ENCODE results near the gene CFL1. TPM values are rescaled to one million over a fixed set of nuclear protein-coding genes. Genes with fewer than 3 reads are reported as not detected.

The CFL1 gene
- total RNA-seq, 4 donors from 2014 or later: 1,308 to 1,852 (median 1,703) TPM

DNA sequence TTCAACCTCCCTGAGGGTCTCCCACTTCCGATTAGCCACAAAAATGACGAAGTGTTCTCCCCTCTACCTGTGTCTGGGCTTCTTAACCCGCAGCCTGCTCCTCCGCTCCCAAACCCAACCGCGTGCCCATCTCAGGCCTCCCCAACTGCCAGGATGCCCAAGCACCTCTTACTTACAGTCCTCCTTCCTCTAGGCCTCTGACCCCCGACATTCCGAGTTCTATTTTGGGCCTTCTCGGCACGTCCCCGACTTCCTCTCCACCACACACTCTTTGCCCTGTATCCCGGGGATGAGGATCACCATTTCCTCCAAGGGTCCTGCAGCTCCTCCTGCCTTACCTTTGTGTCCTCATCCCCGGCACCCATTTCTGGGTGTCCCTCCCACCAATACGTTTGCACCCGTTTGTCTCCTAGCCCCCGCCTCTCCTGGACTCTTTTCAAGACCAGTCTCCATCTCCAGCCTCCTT is 1.9 kb upstream of the CFL1 start:
- 5% methylated on average over 11 to 16 of the region's 16 CpGs for WGBS, 2 donors (ENCODE audit: low coverage in 1 of 2)
- Histone ChIP-seq H3K4me1 (peaks cover 32 to 52% (median 42%) of the 10 kb centered on the region in 4 donors), H3K4me3 (peak overlapping the region; percentile 65 to 97 (median 88)), H3K27me3 (no peaks in the 10 kb centered on the region), H3K9me3 (no peaks in the 10 kb centered on the region), H3K36me3 (peaks cover 2 to 30% (median 18%) of the 10 kb centered on the region in 4 donors), H3K27ac (peak overlapping the region; percentile 97 to 100 (median 100))
- TF ChIP-seq EP300 (IDR thresholded peaks at IDR 0.05; ENCODE audit: low read depth) (no peak), POLR2A (IDR thresholded peaks at IDR 0.05) (no peak), POLR2AphosphoS5 (IDR thresholded peaks at IDR 0.05) (no peak)
- TF ChIP-seq, protein P1, sequence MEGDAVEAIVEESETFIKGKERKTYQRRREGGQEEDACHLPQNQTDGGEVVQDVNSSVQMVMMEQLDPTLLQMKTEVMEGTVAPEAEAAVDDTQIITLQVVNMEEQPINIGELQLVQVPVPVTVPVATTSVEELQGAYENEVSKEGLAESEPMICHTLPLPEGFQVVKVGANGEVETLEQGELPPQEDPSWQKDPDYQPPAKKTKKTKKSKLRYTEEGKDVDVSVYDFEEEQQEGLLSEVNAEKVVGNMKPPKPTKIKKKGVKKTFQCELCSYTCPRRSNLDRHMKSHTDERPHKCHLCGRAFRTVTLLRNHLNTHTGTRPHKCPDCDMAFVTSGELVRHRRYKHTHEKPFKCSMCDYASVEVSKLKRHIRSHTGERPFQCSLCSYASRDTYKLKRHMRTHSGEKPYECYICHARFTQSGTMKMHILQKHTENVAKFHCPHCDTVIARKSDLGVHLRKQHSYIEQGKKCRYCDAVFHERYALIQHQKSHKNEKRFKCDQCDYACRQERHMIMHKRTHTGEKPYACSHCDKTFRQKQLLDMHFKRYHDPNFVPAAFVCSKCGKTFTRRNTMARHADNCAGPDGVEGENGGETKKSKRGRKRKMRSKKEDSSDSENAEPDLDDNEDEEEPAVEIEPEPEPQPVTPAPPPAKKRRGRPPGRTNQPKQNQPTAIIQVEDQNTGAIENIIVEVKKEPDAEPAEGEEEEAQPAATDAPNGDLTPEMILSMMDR (IDR thresholded peaks at IDR 0.05): no peak
- DNase-seq: peak; percentile 46
- in situ Hi-C loops (cut with MboI; ENCODE audit: low pct_ligation_motif_present in 1 of 4, low pct_unique_long_range_greater_than_20kb in 1 of 4, low sequenced_read_pairs in 3 of 4): no loop called here
- intact Hi-C loops (cut with DNase I; ENCODE audit: low total_unique reads): loop anchor here (2.0 kb wide), 1 partner anchor 13 kb away; the partner anchor contains the start of gene EFEMP2

DNA sequence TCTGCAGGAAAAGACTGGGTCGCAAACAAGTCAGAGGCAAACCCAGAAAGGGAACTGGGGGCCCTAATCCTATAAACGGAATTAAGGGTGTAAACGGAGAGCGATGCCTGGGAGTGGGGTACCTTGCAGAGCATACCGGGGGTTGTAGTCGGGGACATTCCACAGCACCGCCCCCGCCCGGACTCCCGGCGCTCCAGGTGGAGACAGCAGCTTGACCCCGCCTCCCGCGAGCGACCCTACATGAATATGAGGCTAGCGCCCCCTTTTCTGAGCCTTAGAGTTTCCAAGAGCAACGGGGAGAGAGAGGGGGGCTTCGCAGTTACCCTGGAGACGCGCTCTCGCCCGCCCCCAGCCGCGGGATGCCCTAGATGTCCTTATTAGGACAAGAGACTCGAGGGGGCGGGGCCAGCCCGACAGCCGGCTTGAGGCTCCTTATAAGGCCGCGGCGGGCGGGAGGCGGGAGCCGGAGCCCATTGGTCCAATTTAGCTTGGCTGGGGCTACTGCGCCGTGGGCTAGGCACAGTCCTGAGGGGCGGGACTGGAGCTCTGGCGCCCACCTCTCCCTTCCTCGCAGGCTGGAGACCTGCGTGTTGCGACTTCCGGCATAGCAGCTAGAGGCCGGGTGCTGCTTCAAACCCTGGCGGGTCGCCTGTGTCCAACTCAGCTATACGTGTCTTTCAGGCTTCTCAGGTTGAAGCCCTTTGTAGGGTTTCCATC is 1.3 kb upstream of the CFL1 start:
- intact Hi-C loops (cut with DNase I; ENCODE audit: low total_unique reads): loop anchor here (2.0 kb wide), 1 partner anchor 14 kb away; the partner anchor contains the start of gene EFEMP2
- peak overlapping the region; percentile 65 to 97 (median 88) for H3K4me3 ChIP-seq
- peak overlapping the region; percentile 97 to 100 (median 100) for H3K27ac ChIP-seq
- no peaks in the 10 kb centered on the region for H3K9me3 ChIP-seq
- in situ Hi-C loops (cut with MboI; ENCODE audit: low pct_ligation_motif_present in 1 of 4, low pct_unique_long_range_greater_than_20kb in 1 of 4, low sequenced_read_pairs in 3 of 4): no loop called here
- H3K36me3 ChIP-seq: peaks cover 2 to 30% (median 18%) of the 10 kb centered on the region in 4 donors
- WGBS, 2 donors (ENCODE audit: low coverage in 1 of 2): 1% methylated on average over 36 of the region's 46 CpGs; no CpG with 5 or more reads in 1 of the 2 donors
- H3K27me3 ChIP-seq: no peaks in the 10 kb centered on the region
- H3K4me1 ChIP-seq: peaks cover 32 to 58% (median 48%) of the 10 kb centered on the region in 4 donors
- DNase-seq: peak; percentile 99
- TF ChIP-seq, protein P1 (IDR thresholded peaks at IDR 0.05): peak in 3 of 5 experiments; percentile 9 to 35 (median 25)
- TF ChIP-seq POLR2AphosphoS5 (IDR thresholded peaks at IDR 0.05) (peak; percentile 96 to 99 (median 98)), POLR2A (IDR thresholded peaks at IDR 0.05) (peak; percentile 90), EP300 (IDR thresholded peaks at IDR 0.05; ENCODE audit: low read depth) (no peak)

GRCh38 chr11:65858681-65859087 is 704 bp upstream of the CFL1 start:
- Histone ChIP-seq H3K27me3 (no peaks in the 10 kb centered on the region), H3K36me3 (peaks cover 2 to 26% (median 16%) of the 10 kb centered on the region in 4 donors), H3K4me3 (peak overlapping the region; percentile 34 to 97 (median 88)), H3K27ac (peak overlapping the region; percentile 97 to 100 (median 100)), H3K4me1 (peaks cover 34 to 63% (median 50%) of the 10 kb centered on the region in 4 donors), H3K9me3 (no peaks in the 10 kb centered on the region)
- no peak for DNase-seq
- TF ChIP-seq EP300 (IDR thresholded peaks at IDR 0.05; ENCODE audit: low read depth) (no peak), POLR2AphosphoS5 (IDR thresholded peaks at IDR 0.05) (no peak), POLR2A (IDR thresholded peaks at IDR 0.05) (no peak)
- TF ChIP-seq, protein P1 (IDR thresholded peaks at IDR 0.05): no peak
- intact Hi-C loops (cut with DNase I; ENCODE audit: low total_unique reads): loop anchor here (2.0 kb wide), 1 partner anchor 14 kb away; the partner anchor contains the start of gene EFEMP2
- in situ Hi-C loops (cut with MboI; ENCODE audit: low pct_ligation_motif_present in 1 of 4, low pct_unique_long_range_greater_than_20kb in 1 of 4, low sequenced_read_pairs in 3 of 4): no loop called here
- WGBS, 2 donors (ENCODE audit: low coverage in 1 of 2): 0% methylated on average over 4 to 10 of the region's 10 CpGs

DNA sequence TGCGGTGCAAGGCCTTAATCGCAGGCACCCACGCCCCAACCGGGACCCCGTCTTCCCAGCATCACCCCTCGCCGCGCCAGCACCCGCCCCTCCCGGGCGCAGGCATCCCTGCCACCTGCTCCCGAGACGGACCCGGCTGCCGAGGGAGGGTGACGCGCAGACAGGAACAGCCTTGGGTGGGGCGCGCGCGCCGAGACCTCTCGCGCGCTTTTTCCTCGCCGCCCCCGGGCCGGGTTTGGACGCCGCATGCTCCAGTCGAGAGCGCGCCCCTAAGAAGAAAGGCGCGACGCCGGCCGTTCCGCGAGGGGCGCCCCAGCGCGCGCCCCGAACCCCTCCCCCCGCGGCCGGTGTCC is 504 bp downstream of the CFL1 start:
- DNase-seq: peak; percentile 61
- no peaks in the 10 kb centered on the region for H3K9me3 ChIP-seq
- H3K27ac ChIP-seq: peak overlapping the region; percentile 97 to 100 (median 100)
- in situ Hi-C loops (cut with MboI; ENCODE audit: low pct_ligation_motif_present in 1 of 4, low pct_unique_long_range_greater_than_20kb in 1 of 4, low sequenced_read_pairs in 3 of 4): no loop called here
- H3K4me3 ChIP-seq: peak overlapping the region; percentile 84 to 97 (median 90)
- peaks cover 44 to 75% (median 61%) of the 10 kb centered on the region in 4 donors for H3K4me1 ChIP-seq
- WGBS, 2 donors (ENCODE audit: low coverage in 1 of 2): 0% methylated on average over 23 of the region's 49 CpGs; no CpG with 5 or more reads in 1 of the 2 donors
- TF ChIP-seq POLR2AphosphoS5 (IDR thresholded peaks at IDR 0.05) (no peak), EP300 (IDR thresholded peaks at IDR 0.05; ENCODE audit: low read depth) (no peak), POLR2A (IDR thresholded peaks at IDR 0.05) (no peak)
- TF ChIP-seq, protein P1 (IDR thresholded peaks at IDR 0.05): no peak
- peaks cover 2 to 21% (median 14%) of the 10 kb centered on the region in 4 donors for H3K36me3 ChIP-seq
- intact Hi-C loops (cut with DNase I; ENCODE audit: low total_unique reads): no loop called here
- no peaks in the 10 kb centered on the region for H3K27me3 ChIP-seq
